ENCODE data around the gene LLGL1. TPM values are rescaled to one million over a fixed set of nuclear protein-coding genes. Genes with fewer than 3 reads are reported as not detected.

The LLGL1 gene
- total and polyA plus RNA-seq, 5 experiments from 2014 or later, result 1.2 to 17.3 (median 1.9) TPM

DNA sequence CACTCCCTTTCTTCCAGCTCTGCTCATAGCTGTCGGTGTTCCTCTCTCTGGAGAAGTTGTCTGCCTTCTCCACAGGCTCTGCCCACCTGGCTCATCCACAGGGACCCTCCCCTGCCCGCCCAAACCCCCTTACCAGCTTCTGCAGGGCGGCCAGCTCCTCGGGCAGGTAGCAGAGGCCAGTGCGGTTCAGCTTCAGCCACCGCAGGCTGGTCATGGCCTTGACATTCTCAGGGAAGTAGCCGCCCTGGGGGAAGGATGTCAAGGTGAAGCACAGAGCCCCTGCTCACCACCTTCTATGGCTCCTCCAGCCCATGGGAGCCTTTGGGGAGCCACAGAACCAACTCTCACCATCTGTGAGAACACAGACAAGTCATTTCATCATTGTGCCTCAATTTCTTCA lies 31.3 kb downstream of the LLGL1 start:
- ATAC-seq, result no peak
- Mint-ChIP-seq H3K27ac (peak overlapping the region in 9 of 10 donors; percentile 29 to 99 (median 71)), H3K4me3 (peak overlapping the region; percentile 93 to 98 (median 96)), H3K4me1 (peaks cover 13 to 47% (median 42%) of the 10 kb centered on the region in 4 donors), H3K36me3 (peaks cover 0 to 38% (median 3%) of the 10 kb centered on the region in 3 donors), H3K27me3 (no peaks in the 10 kb centered on the region), H3K9me3 (no peaks in the 10 kb centered on the region)
- DNase-seq, result no peak
- POLR2A ChIA-PET, result interaction anchor here (1.0 kb wide), 1 partner anchor 14 kb away, joined by 4 read pairs; no protein-coding TSS in a partner anchor

DNA sequence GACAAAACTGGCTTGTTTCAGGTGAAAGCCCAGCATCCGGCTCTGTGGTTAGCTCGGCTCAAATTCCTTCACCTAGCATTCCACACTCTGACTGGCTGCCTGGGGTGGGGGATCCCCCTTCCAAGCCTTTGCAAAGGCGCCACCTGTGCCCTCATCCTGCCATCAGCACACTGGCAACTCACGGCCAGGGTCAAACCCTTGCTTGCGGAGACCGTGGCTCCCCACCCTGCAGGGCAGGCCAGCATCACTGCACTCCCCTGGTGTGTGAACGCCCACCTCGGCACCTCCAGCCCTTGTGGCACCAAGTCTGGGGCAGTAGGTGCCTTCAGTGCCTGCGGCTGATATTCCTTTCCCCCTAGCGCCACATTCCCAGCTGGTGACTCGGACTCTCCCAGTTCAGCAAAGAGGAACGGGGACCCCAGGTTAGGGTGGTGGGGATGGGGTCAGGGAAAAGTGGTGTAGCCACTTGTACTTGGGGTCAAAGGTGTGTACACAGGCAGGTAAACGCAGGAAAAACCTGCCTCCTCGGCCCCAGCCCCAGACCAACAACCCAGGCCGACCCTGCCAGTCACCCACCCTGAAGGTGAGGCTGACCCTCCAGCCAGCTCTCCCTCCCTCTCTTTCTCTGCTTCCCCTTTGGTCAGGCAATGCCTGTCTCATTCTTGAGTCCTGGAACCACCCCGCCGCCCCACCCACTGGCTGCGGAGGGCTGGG lies 32.0 kb downstream of the LLGL1 start:
- Mint-ChIP-seq H3K27ac (peak overlapping the region; percentile 86 to 99 (median 94)), H3K4me3 (peak overlapping the region; percentile 93 to 98 (median 96)), H3K36me3 (peaks cover 0 to 34% (median 3%) of the 10 kb centered on the region in 3 donors), H3K27me3 (no peaks in the 10 kb centered on the region), H3K9me3 (no peaks in the 10 kb centered on the region), H3K4me1 (peaks cover 17 to 53% (median 48%) of the 10 kb centered on the region in 4 donors)
- DNase-seq (peak in 1 of 10 donors; percentile 16), ATAC-seq (no peak)
- POLR2A ChIA-PET, result no interaction called here

DNA sequence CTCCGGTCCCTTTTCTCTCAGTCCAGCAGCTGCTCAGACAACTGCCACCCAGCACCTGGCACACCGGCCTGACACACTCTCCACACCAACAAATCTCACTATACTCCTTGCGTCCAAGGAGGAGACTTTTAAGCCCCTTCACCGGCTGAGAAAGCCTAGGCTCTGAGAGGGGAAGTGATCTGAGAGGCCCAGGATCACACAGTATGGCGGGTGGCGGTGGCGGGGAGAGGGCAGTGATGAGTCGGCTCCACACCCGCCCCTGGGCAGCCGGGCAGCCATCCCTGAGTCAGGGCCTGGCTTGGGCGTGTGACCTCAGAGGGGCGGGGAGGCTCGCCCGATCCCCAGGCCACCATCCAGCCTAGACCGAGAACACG lies 32.5 kb downstream of the LLGL1 start:
- H3K4me3 Mint-ChIP-seq, result peak overlapping the region; percentile 93 to 98 (median 96)
- H3K36me3 Mint-ChIP-seq, result peaks cover 0 to 29% (median 3%) of the 10 kb centered on the region in 3 donors
- ATAC-seq (peak; percentile 18 to 22), DNase-seq (peak in 8 of 10 donors; percentile 10 to 72 (median 37))
- H3K4me1 Mint-ChIP-seq, result peaks cover 18 to 56% (median 52%) of the 10 kb centered on the region in 4 donors
- no peaks in the 10 kb centered on the region for H3K27me3 Mint-ChIP-seq
- peak overlapping the region; percentile 86 to 99 (median 94) for H3K27ac Mint-ChIP-seq
- no peaks in the 10 kb centered on the region for H3K9me3 Mint-ChIP-seq
- POLR2A ChIA-PET, result no interaction called here

DNA sequence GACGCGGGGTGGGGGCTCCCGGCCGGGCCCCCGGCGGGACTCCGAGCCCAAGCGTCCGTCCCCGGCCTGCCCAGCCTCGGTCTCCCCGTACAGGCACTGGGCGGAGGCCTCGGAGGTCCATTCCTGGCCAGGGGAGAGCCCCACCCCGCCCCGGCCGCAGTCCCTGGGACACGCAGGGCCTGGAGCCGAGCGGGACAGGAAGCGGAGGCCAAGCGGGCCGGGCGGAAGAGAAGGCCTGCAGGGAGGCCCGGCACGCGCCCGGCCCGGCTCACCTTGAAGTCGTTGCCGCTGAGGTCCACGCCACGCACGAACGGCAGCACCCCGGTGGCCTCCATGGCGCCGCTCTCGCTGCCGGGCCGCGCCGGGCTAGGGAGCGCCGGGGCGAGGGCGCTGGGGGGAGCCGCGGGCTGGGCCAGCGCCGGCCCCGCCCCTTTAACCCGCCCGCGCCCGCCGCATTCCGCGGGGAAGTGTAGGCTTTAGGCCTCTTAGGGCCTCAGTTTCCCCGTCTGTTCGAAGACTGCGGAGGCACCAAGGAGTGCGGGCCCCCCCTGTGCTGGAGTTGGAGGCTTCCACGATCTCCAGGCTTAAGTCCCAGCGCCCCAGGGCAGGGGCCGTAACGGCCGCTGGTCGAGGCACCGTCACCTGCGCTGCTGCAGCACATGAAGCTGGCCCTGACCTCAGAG lies 33.1 kb downstream of the LLGL1 start, which contains the start of gene FLII:
FLII (minus strand) TSS at position 383 of the 683 bp plus-strand sequence; CDS start at position 335, 48 bp downstream.
- Mint-ChIP-seq H3K9me3 (no peaks in the 10 kb centered on the region), H3K4me3 (peak within 1 kb of the TSS; percentile 93 to 98 (median 96)), H3K36me3 (peaks cover 0 to 27% (median 5%) of the 10 kb centered on the region in 3 donors), H3K4me1 (peaks cover 18 to 59% (median 56%) of the 10 kb centered on the region in 4 donors), H3K27me3 (no peaks in the 10 kb centered on the region), H3K27ac (peak within 1 kb of the TSS; percentile 86 to 99 (median 94))
- DNase-seq (peak in 8 of 10 donors; percentile 37 to 62 (median 50)), ATAC-seq (peak; percentile 35 to 43)
- POLR2A ChIA-PET, result interaction anchor here (0.6 to 4.1 kb wide), 7 partner anchors 10 to 1081 kb away, joined by 3 to 20 read pairs (median 3); partner anchors contain the start of genes ALKBH5, SMCR8 and TOP3A

DNA sequence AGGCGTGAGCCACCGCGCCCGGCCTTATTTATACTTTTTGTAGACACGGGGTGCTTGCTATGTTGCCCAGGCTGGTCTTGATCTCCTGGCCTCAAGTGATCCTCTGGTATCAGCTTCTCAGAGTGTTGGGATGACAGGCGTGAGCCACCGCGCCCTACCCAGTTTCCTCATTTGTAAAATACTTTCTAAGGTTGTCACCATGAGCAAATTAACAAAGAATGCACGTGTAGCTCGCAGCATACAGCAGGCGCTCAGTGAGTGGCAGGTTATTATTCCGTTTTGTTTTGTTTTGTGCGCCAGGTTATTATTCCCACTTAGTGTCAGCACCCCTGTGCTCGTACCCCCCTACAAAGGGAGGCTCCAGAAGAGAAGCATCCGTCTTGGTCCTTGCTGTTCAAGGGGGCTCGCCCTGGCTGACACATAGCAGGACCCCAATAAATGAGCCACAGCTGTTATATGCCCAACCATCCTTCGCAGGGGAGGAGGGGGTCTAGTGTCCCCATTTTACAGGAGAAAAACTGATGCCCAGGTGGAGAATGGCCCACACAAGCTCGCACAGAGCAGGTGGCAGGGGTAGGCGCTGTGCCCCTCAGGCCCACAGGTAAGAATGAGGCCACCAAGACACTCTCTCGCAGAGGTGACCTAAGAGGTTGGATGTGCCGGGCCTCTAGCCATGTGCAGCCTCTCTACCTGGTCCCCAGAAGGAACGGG lies 34.3 kb downstream of the LLGL1 start:
- H3K27me3 Mint-ChIP-seq, result no peaks in the 10 kb centered on the region
- ATAC-seq (peak in 1 of 2 donors; percentile 2), DNase-seq (no peak)
- H3K9me3 Mint-ChIP-seq, result no peaks in the 10 kb centered on the region
- peaks cover 0 to 21% (median 3%) of the 10 kb centered on the region in 3 donors for H3K36me3 Mint-ChIP-seq
- H3K4me1 Mint-ChIP-seq, result peaks cover 18 to 59% (median 54%) of the 10 kb centered on the region in 4 donors
- H3K27ac Mint-ChIP-seq, result peak overlapping the region; percentile 77 to 95 (median 92)
- peak overlapping the region; percentile 76 to 88 (median 84) for H3K4me3 Mint-ChIP-seq
- POLR2A ChIA-PET, result interaction anchor here (0.7 to 4.1 kb wide), 6 partner anchors 10 to 725 kb away, joined by 3 to 20 read pairs (median 5); partner anchors contain the start of genes ALKBH5, SMCR8 and TOP3A

DNA sequence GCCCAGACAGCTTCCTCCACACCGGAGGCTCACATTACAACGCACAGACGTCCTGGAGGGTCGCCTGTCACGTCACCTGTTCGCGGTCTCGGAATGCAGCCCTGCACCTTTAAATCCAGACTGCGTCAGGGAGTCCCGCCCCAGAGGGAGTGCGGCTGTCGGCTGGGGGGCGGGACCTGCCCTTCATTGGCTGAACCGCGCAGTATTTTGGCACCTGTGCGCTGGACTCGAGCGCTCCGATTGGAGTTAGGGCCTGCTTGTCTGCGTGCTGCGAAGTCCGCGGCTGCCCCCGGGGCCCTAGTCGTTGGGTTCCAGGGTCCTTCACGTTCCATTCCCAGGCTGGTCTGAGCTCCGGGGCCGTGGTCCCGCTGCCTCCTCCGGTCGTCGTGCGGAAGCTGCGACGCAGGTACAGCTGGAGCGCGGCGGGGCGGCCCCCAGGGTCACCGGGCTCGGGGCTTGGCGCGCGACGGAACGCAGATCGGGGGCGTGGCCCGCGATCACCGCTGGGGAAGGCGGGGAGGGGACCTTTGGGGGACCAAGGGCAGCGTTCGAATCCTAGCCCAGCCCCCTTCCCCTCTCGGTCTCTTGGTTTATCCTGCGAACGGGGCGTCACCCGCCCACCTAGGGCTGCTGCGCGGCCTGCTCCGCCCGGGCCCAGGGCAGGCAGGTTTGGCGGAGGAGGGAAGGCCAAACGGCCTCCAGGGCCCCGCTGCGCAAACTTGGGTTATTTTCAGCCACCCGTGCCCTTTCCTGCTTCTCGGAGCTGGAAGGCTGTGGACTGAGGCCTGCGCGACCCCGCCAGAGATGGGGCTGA lies 35.1 kb downstream of the LLGL1 start, which contains the start of gene MIEF2:
MIEF2 (plus strand) TSS at position 331 of the 814 bp plus-strand sequence. CDS start 2,059 bp downstream, outside the sequence.
- DNase-seq, result peak; percentile 87 to 96 (median 92)
- peak within 1 kb of the TSS; percentile 76 to 88 (median 84) for H3K4me3 Mint-ChIP-seq
- peak within 1 kb of the TSS; percentile 79 to 95 (median 92) for H3K27ac Mint-ChIP-seq
- peak; percentile 87 to 91 for ATAC-seq
- H3K4me1 Mint-ChIP-seq, result peaks cover 18 to 56% (median 52%) of the 10 kb centered on the region in 4 donors
- POLR2A ChIA-PET, result interaction anchor here (0.6 to 4.1 kb wide), 5 partner anchors 9 to 154 kb away, joined by 4 to 20 read pairs (median 6); partner anchors contain the start of genes ALKBH5, LLGL1, SMCR8 and TOP3A
- H3K27me3 Mint-ChIP-seq, result no peaks in the 10 kb centered on the region
- H3K9me3 Mint-ChIP-seq, result no peaks in the 10 kb centered on the region
- H3K36me3 Mint-ChIP-seq, result peaks cover 0 to 18% (median 3%) of the 10 kb centered on the region in 3 donors

DNA sequence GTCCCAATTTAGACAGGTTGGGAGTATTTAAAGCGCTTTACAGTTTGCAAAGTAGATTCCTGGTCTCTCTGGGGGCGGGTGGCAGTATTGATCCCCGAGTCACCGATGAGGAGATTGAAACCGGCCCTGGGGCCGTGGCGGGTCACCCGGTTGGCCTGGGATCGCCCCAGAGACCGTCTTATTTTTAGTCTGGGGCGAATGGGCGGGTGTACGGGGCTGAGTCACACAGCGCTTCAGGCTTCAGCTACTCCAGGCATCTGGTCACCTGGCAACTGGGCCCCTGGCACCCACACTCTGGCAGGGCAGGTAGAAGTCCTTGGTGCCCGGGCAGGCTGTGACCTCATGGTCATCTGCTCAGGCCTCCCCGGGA lies 35.7 kb downstream of the LLGL1 start:
- POLR2A ChIA-PET, result interaction anchor here (0.6 to 4.1 kb wide), 5 partner anchors 8 to 154 kb away, joined by 4 to 20 read pairs (median 6); partner anchors contain the start of genes ALKBH5, LLGL1, SMCR8 and TOP3A
- peak overlapping the region; percentile 79 to 95 (median 92) for H3K27ac Mint-ChIP-seq
- H3K9me3 Mint-ChIP-seq, result no peaks in the 10 kb centered on the region
- ATAC-seq (no peak), DNase-seq (peak in 2 of 10 donors; percentile 27 to 29)
- peaks cover 18 to 50% (median 46%) of the 10 kb centered on the region in 4 donors for H3K4me1 Mint-ChIP-seq
- H3K27me3 Mint-ChIP-seq, result no peaks in the 10 kb centered on the region
- peak overlapping the region; percentile 76 to 88 (median 84) for H3K4me3 Mint-ChIP-seq
- peaks cover 0 to 18% (median 3%) of the 10 kb centered on the region in 3 donors for H3K36me3 Mint-ChIP-seq

DNA sequence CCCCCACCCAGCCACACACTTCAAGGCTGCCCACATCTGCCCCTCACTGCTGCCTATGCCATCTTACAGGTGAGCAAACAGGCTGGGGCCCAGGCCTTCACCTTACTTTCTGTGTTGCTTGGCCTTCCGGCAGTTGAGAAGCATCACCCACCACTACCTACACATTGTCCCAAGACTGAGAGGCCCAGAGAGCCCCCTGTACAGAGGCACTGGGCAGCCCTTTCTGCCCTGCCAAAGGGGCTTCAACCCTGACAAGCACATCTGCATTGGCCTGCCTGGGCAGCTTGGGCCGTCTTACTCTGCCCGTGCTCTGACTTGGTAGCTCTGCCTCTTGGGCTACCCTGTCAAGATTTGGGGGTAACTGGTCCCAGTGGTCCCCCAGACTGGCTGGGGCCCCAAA lies 36.2 kb downstream of the LLGL1 start:
- POLR2A ChIA-PET, result interaction anchor here (1.2 to 4.1 kb wide), 3 partner anchors 8 to 53 kb away, joined by 4 to 20 read pairs (median 6); partner anchors contain the start of genes LLGL1, SMCR8 and TOP3A
- DNase-seq, result peak in 1 of 10 donors; percentile 48
- H3K27ac Mint-ChIP-seq, result peak overlapping the region; percentile 79 to 95 (median 92)
- H3K4me3 Mint-ChIP-seq, result peak overlapping the region; percentile 76 to 88 (median 84)
- H3K4me1 Mint-ChIP-seq, result peaks cover 18 to 44% (median 42%) of the 10 kb centered on the region in 4 donors
- H3K9me3 Mint-ChIP-seq, result no peaks in the 10 kb centered on the region
- H3K36me3 Mint-ChIP-seq, result peaks cover 0 to 17% (median 3%) of the 10 kb centered on the region in 3 donors
- no peak for ATAC-seq
- no peaks in the 10 kb centered on the region for H3K27me3 Mint-ChIP-seq

DNA sequence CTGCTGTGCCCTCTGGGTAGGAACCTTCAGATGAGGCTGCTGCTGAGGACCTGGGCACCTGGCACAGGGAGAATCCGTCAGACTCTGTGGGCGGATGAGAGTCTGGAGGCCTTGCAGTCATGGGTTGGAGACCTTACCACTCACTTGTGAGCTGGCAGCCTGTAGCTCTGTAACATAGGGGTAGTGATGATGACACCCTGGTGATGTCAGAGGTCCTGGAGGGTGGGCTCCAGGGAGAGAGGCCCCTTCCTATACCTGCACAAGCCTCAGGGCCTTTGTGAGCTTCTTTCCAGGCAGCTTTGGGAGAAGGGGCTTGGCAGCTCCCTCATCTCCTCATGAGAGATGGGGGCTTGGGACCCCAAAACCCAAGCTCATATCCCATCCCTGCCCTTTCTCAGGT lies 36.7 kb downstream of the LLGL1 start:
- no peak for ATAC-seq
- H3K27me3 Mint-ChIP-seq, result no peaks in the 10 kb centered on the region
- POLR2A ChIA-PET, result interaction anchor here (0.7 to 4.1 kb wide), 2 partner anchors 12 to 53 kb away, joined by 3 to 20 read pairs; partner anchors contain the start of genes SMCR8 and TOP3A

DNA sequence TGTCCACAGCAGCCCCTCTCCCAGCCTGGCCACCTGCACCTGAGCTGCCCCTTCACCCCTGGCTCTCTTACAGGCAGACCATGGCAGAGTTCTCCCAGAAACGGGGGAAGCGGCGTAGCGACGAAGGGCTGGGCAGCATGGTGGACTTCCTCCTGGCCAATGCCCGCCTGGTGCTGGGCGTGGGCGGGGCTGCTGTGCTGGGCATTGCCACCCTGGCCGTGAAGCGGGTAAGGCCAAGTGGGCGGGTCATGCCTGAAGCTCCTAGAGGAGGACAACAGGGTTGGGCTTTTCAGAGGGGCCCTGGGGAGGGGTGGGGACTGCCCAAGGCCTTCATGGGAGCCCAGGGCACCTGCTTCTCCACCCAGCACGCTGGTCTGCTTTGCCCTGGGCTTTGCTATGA lies 37.2 kb downstream of the LLGL1 start:
- POLR2A ChIA-PET, result interaction anchor here (0.7 to 4.1 kb wide), 3 partner anchors 12 to 52 kb away, joined by 3 to 20 read pairs (median 4); partner anchors contain the start of genes SMCR8 and TOP3A
- peak overlapping the region in 3 of 10 donors; percentile 33 to 88 (median 79) for H3K4me3 Mint-ChIP-seq
- H3K9me3 Mint-ChIP-seq, result no peaks in the 10 kb centered on the region
- H3K36me3 Mint-ChIP-seq, result peaks cover 0 to 16% (median 3%) of the 10 kb centered on the region in 3 donors
- H3K27me3 Mint-ChIP-seq, result no peaks in the 10 kb centered on the region
- ATAC-seq, result no peak
- H3K4me1 Mint-ChIP-seq, result peaks cover 15 to 37% (median 34%) of the 10 kb centered on the region in 4 donors
- peak overlapping the region in 4 of 10 donors; percentile 20 to 95 (median 86) for H3K27ac Mint-ChIP-seq
- peak in 1 of 10 donors; percentile 59 for DNase-seq

More for the DNA sequence above, 36.7 kb downstream of the LLGL1 start:
- peaks cover 15 to 40% (median 38%) of the 10 kb centered on the region in 4 donors for H3K4me1 Mint-ChIP-seq
- H3K27ac Mint-ChIP-seq, result peak overlapping the region in 9 of 10 donors; percentile 79 to 95 (median 92)
- no peak for DNase-seq
- H3K9me3 Mint-ChIP-seq, result no peaks in the 10 kb centered on the region
- peaks cover 0 to 16% (median 3%) of the 10 kb centered on the region in 3 donors for H3K36me3 Mint-ChIP-seq
- H3K4me3 Mint-ChIP-seq, result peak overlapping the region; percentile 76 to 88 (median 84)
